Sigmoid colon (tissue), 4 donors: ENCODE results near the gene FAM111A.

Experiments used
- CTCF ChIP-seq, 4 experiments: fragments of 450-650 bp in 3 of 4; fragments of 200-600 bp in 1 of 4; IDR thresholded peaks; one replicate each; pipeline ENCODE4 v1.5.1; 2016 to 2019; ENCODE audit warnings: antibody characterized with exemption in 4 of 4, mild to moderate bottlenecking in 3 of 4, moderate library complexity in 2 of 4
- EP300 ChIP-seq, 4 donors: sonication (generic); formaldehyde crosslinking; IDR thresholded peaks; one replicate each; pipeline ENCODE4 v1.6.1; 2017; ENCODE audit warnings: antibody characterized with exemption in 4 of 4
- POLR2A ChIP-seq, 2 donors: fragments of 450-650 bp; IDR thresholded peaks; one replicate each; pipeline ENCODE4 v1.6.1; 2016; ENCODE audit warnings: antibody characterized with exemption in 2 of 2, mild to moderate bottlenecking in 2 of 2, moderate library complexity in 2 of 2

DNA sequence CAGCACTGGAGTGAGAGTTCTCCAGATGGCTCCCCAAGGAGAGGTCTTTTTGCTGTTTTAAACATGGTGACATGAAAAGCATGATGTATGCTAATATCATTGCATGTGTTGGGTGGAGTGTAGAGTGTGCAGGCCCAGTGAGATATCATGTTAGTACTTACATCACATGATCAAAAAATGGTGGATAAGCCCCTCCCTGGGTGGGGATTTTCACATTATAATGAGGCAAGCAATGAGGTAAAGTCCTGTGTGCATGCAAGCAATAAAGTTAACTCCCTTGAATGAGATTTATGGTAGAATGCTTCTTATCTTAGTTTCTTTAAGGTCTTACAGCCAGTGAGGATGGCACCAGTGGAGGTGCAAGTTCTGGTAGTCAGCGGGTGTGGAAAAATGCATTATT lies 27.1 kb upstream of the FAM111A start:
- TF ChIP-seq CTCF (IDR thresholded peaks at IDR 0.05), result no peak
- TF ChIP-seq EP300 (IDR thresholded peaks at IDR 0.05), result no peak
- TF ChIP-seq POLR2A (IDR thresholded peaks at IDR 0.05), result no peak
